Lung (tissue), 12 donors: ENCODE data around the gene FH. TPM values are rescaled to one million over a fixed set of nuclear protein-coding genes. Genes with fewer than 3 reads are reported as not detected.

Experiments used
- ATAC-seq: fragments of 200-7000 bp; cut with Tn5 transposase; one replicate; pipeline ENCODE4 v1.9.1; 2020; ENCODE audit warnings: moderate number of reproducible peaks; ENCODE audit not compliant: insufficient read depth, low FRiP score
- DNase-seq, 3 donors: peaks; one replicate each; pipeline ENCODE4 v3.0.0-alpha.2; 2013 to 2017
- H3K27ac ChIP-seq, 2 donors: one replicate each; pipeline ENCODE4 v1.5.1; 2013; ENCODE audit warnings: mild to moderate bottlenecking in 2 of 2, moderate library complexity in 2 of 2, control low read depth in 1 of 2, inconsistent platforms in 1 of 2, low read depth in 1 of 2, low read length in 1 of 2
- H3K27me3 ChIP-seq, 3 donors: one replicate each; pipeline ENCODE4 v1.5.1; 2013; ENCODE audit warnings: low read length in 2 of 3; ENCODE audit not compliant: control insufficient read depth in 3 of 3, insufficient read depth in 3 of 3
- H3K36me3 ChIP-seq, 4 donors: one replicate each; pipeline ENCODE4 v1.5.1; 2013; ENCODE audit warnings: low read length in 4 of 4, mild to moderate bottlenecking in 1 of 4, moderate library complexity in 1 of 4; ENCODE audit not compliant: control insufficient read depth in 4 of 4, insufficient read depth in 4 of 4
- H3K4me1 ChIP-seq, 5 donors: one replicate each; pipeline ENCODE4 v1.5.1; 2013; ENCODE audit warnings: low read length in 5 of 5, mild to moderate bottlenecking in 2 of 5, moderate library complexity in 1 of 5; ENCODE audit not compliant: control insufficient read depth in 5 of 5, insufficient read depth in 5 of 5
- H3K4me3 ChIP-seq: one replicate; pipeline ENCODE4 v1.5.1; 2013; ENCODE audit warnings: mild to moderate bottlenecking, control low read depth, moderate library complexity
- H3K9ac ChIP-seq, 2 donors: one replicate each; pipeline ENCODE4 v1.5.1; 2013; ENCODE audit warnings: low read length in 2 of 2, control low read depth in 1 of 2; ENCODE audit not compliant: insufficient read depth in 1 of 2
- H3K9me3 ChIP-seq, 4 donors: one replicate each; pipeline ENCODE4 v1.5.1; 2013; ENCODE audit warnings: low read length in 3 of 4, mild to moderate bottlenecking in 1 of 4, moderate library complexity in 1 of 4; ENCODE audit not compliant: control insufficient read depth in 4 of 4, insufficient read depth in 3 of 4
- WGBS, 2 donors: extraction: QIAGEN DNeasy Blood & Tissue Kit; methylation state at CpG; one replicate each; pipeline ENCODE4 v1.1.7; 2013; 5-methylcytosine and 5-hydroxymethylcytosine counted together
- polyA plus RNA-seq, 2 donors: library from polyadenylated mRNA; stranded (reverse); fragments of 200-250 nt; gene quantifications; one replicate each; pipeline ENCODE4 v1.2.1, GENCODE V29; 2013
- total RNA-seq, 2 donors: library from RNA; depleted of rRNA in 1 of 2; stranded (reverse); fragments of >200 nt in 1 of 2; gene quantifications; one replicate each; pipeline ENCODE4 v1.2.1, GENCODE V29; 2014 to 2021
- TF ChIP-seq, protein P1 (sequence below): IDR thresholded peaks from 2 replicates; pipeline ENCODE4 v1.5.1; 2012; ENCODE audit warnings: mild to moderate bottlenecking; ENCODE audit errors: control extremely low read depth, extremely low read depth
- donor health status: control.
- donor health status: control.
- donor health status: Bipolar disorder and iron deficiency.
- donor health status: healthy.
- donor health status: DM: yes; HTN: yes; CAD: no.

FH gene
- total and polyA plus RNA-seq, 4 donors: 41.3 to 49.6 (median 43.4) TPM

DNA sequence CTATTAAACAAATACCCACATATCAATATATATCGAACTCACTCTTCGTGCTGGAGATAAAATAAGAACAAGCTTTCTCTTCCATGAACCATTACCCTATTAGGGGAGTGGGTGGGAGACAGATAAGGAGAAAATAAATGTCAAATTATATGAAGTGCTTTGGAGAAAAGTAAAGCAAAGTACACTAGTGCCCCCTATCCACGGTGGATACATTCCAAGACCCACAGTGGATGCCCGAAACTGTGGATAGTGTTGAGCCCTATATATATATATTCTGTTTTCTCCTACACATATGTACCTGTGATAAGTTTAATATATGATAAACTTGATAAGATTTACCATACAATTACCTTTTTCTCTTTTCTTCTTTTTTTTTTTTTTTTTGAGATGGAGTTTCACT is 54.6 kb downstream of the FH start:
- DNase-seq (no peak), ATAC-seq (no peak)
- no peaks in the 10 kb centered on the region for H3K27me3 ChIP-seq
- TF ChIP-seq, protein P1, sequence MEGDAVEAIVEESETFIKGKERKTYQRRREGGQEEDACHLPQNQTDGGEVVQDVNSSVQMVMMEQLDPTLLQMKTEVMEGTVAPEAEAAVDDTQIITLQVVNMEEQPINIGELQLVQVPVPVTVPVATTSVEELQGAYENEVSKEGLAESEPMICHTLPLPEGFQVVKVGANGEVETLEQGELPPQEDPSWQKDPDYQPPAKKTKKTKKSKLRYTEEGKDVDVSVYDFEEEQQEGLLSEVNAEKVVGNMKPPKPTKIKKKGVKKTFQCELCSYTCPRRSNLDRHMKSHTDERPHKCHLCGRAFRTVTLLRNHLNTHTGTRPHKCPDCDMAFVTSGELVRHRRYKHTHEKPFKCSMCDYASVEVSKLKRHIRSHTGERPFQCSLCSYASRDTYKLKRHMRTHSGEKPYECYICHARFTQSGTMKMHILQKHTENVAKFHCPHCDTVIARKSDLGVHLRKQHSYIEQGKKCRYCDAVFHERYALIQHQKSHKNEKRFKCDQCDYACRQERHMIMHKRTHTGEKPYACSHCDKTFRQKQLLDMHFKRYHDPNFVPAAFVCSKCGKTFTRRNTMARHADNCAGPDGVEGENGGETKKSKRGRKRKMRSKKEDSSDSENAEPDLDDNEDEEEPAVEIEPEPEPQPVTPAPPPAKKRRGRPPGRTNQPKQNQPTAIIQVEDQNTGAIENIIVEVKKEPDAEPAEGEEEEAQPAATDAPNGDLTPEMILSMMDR: no peak
- H3K36me3 ChIP-seq: no peaks in the 10 kb centered on the region
- peaks cover 0 to 3% (median 0%) of the 10 kb centered on the region in 4 donors for H3K9me3 ChIP-seq
- no peak overlapping the region for H3K27ac ChIP-seq
- H3K4me3 ChIP-seq: no peak overlapping the region
- no peak overlapping the region for H3K9ac ChIP-seq
- 77 to 92% methylated on average over 4 of the region's 4 CpGs for WGBS, 2 donors
- no peaks in the 10 kb centered on the region for H3K4me1 ChIP-seq

DNA sequence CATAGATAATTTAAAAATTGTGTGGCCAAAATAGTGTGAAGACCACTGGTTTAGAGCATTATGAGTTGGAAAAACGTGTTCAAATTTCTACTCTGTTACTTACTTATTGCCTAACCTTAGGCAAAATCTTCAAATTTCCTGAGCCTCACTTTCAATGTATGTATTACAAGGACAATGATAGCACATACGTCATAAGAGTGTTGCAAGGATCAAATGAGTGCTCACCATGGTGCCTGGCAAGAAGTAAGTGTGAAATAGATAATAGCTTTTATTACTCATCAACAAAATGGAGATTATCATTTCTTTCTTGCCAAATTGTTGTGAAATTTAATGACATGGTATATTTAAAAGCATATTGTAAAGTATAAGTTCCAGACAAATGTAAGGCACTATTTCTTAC is 57.2 kb downstream of the FH start:
- Histone ChIP-seq H3K9me3 (peaks cover 0 to 4% (median 0%) of the 10 kb centered on the region in 4 donors), H3K27ac (no peak overlapping the region), H3K4me3 (no peak overlapping the region), H3K27me3 (no peaks in the 10 kb centered on the region), H3K36me3 (no peaks in the 10 kb centered on the region), H3K9ac (no peak overlapping the region), H3K4me1 (no peaks in the 10 kb centered on the region)
- WGBS, 2 donors: 63 to 75% methylated on average over 2 of the region's 2 CpGs
- peak in 2 of 3 donors; percentile 36 to 64 for DNase-seq
- TF ChIP-seq, protein P1: no peak
- no peak for ATAC-seq

DNA sequence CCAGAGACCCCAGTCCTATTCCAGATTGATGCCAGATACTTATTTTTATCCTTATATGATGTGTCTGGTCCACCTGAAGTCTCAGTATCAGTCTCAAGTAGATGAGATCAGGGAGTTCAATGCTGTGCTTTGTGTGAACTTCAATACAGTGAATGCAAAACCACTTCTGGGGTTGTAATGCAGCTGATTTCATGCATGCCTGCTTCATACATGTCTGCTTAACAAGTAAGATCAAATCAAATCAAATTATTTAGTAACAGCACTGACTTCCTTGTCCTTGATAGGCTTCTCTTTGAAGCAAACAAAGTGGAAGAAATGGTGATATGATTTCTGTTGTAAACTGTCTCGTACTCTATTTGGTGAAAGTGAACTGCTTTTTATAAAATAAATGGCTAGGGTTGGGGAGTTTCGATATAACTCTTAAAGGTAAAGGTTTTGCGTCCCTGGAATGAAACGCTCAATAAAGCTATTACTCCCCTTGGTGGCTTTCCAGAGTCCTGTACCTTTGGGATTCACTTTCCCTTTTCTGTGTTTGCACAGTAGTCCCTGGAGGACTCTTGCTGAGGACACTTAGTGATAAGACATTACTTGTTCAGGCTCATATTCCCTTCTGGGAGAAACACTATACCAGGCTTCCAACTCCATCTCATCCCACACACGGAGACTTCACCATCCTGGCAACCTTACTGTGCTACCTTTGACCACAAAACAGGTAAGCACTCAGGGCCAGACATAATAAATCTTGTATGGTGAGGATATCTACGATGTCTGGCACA is 59.3 kb downstream of the FH start:
- Histone ChIP-seq H3K27ac (no peak overlapping the region), H3K4me3 (no peak overlapping the region), H3K27me3 (no peaks in the 10 kb centered on the region), H3K9me3 (peaks cover 0 to 7% (median 0%) of the 10 kb centered on the region in 4 donors), H3K36me3 (no peaks in the 10 kb centered on the region), H3K9ac (no peak overlapping the region), H3K4me1 (no peaks in the 10 kb centered on the region)
- TF ChIP-seq, protein P1: no peak
- no peak for ATAC-seq
- WGBS, 2 donors: 60 to 83% methylated on average over 6 of the region's 6 CpGs
- peak in 1 of 3 donors; percentile 13 for DNase-seq
